Measurements from ENCODE around the gene GSTA3.
"Not testable (repeated sequence)": the region's sequence is repeated elsewhere in the genome, so short reads cannot be mapped to it uniquely, and the experiment has no call there.

Gene GSTA3

DNA sequence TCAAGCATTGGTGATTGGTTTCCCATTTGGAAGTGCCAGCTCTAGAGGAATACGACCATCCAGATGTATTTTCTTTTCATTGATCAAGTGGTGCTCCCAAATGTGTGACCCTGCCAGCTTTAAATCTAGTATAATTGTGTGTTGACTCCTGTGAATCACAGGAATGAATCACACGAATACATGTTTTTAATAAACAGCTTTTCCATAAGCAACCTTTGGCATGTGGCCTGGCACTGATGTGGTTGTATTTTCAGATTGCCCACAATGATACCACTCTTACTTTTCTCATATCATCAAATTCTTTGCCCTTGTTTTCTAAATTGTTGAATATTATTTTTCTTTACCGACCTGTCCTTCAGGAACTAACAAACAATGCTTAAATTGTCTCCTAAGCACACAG is 367 bp downstream of the GSTA3 start:
- DNase-seq: no peak

DNA sequence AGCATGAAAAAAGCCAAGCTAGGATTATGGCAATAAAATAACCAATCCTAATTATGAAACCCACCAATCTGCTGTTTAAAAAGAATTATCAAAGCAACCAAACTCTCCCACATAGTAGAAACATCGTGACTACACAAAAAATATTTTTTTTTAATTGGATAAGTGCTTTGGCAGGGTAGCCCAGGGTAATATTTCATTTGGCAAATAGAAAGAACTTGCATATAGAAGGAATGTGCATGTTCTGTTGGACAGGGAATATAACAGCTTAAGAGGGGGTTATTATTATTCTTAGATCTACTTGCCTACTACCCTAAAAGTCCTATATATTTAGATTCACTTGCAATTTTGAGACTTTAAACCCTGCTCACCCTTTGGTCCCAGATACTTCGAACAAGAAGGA is 972 bp downstream of the GSTA3 start:
- DNase-seq: no peak

DNA sequence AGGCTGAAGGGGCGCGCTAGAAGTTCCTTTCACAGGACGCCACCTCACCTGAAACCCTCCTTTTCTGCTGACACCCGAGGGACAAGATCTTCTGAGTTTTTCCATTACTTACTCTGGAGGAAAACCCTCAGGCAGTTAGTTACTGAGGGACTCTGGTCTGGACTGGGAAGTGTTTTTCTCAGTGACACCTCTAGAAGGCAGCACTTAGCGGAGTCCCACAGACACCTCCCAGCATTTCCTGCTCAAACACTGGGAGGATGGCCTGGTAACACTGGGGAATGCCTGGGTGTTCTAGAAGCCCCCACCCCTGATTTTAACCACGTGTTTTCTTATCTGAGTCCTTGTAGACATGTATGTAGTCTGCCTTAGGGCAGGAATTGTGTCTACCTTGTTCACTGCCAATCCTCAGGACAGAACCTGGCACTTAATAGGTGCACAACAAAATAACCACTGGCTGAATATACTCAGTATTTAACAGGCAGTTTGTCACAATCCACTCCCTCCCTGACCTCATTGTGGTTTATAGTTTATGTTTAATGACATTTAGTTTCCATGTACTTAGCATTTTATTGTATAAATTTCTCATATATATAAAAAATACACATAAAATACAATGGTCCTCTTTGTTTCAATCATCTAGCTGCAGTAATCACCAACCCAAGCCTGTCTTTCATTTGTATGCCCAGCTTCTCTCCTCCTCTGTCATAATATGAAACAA is 4.8 kb downstream of the GSTA3 start:
- DNase-seq: peak; percentile 17

DNA sequence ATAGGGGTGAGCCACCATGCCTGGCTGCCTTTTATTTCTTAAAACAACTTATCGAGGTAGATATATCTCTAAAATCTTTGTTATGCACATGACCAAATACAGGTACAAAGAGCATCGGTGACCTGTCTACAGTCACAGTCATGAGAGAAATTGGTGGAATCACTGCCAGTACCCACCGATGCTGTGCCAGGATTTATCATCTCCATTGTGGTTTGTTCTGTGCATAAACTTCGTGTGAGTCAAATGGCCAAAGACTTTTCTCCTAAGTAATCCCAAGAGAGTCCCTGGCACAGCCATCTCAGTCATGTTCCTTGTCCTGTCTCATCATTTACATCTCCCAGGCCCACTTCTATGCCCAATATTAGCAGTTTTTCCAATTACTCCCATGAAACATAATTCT is 9.0 kb downstream of the GSTA3 start:
- DNase-seq: no peak

DNA sequence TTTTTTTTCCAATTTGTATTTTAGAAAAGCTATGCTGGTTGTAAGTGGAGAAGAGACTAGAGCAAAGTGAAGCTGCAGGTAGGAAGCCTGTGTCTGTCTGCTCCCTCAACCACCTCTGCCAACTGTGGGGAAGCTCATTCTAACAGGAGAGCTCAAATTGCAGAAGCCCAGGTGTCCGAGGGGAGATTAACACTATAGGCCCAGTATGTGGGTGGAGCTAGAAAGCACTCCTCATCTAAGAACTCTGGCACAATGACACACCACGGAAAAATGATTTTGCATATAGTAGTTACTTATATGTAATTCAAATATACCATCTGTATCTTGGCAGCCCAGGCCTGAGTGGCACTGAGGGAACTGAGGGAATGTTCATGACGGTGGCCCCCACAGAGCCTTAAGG is 13.7 kb downstream of the GSTA3 start:
- DNase-seq: peak; percentile 74

DNA sequence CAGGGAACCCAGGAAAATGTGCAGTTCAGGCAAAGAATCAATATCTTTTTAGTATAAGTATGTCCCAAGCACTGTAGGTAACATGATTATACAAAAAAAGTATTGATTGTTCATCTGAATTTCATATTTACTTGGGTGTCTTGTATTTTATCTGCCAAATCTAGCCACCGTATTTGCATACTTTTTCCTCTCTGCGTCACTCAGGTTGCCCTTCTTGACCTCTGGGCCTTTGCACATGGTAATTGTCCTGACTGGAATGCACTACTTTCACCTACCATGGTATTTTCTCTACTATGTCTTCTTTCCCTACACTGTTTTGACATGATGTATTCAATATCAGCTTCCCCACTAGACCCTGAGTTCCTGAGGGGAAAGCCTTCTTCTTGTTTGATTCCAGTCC is 15.2 kb downstream of the GSTA3 start:
- no peak for DNase-seq

DNA sequence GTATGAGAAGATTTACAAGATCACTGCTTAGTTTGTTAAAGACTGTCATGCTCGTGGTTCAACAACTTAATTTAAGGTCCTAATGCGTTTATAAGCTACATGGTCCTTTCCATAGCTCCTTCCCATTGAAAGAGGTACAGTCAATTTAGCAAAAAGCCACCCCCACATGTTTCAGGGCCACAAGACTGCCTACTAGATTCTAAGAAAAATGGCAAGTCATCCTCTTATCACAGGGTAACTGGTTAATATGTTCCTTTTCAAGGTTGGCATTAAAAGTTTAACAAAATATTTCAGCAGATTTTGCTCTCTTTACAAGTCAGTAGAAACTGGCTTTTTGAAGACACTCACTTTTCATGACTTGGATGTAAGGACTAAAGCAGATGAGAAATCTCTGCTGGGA is 15.7 kb downstream of the GSTA3 start:
- no peak for DNase-seq

DNA sequence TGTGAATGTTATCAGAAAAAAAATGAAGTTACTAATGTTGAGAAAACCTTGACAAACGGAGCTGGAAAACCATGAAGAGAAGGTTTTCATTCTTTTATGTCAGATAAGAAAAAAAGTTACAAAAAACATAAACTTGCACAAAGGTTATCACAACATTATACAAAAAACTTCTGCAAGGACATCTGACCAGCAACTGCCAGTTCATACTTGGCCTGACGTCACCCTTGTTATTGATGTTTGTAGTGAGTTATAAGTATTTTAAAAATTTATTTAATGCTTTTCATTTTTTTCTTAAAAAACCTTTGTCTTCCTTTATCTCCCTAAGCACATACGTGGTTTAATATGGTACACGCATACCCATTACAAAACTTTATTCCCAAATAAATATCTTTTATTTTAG is 16.3 kb downstream of the GSTA3 start:
- DNase-seq: no peak

DNA sequence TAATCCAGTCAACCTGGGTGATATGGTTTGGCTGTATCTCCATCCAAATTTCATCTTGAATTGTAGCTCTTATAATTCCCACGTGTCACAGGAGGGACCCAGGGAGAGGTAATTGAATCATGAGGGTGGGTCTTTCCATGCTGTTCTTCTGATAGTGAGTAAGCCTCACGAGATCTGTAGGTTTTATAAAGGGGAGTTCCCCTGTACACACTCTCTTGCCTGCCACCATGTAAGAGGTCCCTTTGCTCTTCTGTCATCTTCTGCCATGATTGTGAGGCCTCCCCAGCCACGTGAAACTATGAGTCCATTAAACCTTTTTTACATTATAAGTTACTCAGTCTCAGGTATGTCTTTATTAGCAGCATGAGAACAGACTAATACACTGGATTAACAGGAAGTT is 19.5 kb downstream of the GSTA3 start:
- no peak for DNase-seq

DNA sequence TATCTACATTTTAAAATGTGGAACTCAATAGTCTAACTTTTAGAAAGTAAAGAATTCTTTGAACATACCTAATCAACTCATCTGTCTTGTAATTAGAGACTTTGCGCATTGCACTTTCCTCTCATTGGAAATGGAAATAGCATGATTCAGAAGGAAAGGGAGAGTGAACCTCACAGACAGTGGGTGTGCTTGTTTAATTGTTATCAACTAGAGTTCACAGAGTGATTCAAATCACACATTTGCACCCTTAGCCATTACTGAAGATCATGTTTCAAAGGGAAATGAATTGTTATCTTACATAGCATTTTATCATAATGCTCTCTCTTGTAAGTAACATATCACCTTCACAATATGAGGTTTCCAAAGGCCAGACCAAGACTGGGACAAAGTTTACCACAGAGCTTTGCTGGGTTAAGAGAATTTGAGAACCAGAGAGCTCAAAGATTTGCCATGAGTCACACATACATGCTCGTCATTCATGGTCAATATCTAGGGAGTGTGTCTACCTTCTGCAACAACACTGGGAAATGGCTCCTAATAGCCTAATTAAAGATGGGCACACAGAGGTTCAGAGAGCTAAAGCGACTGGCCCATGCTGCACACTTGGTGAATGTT is 21.5 kb downstream of the GSTA3 start:
- no peak for DNase-seq

DNA sequence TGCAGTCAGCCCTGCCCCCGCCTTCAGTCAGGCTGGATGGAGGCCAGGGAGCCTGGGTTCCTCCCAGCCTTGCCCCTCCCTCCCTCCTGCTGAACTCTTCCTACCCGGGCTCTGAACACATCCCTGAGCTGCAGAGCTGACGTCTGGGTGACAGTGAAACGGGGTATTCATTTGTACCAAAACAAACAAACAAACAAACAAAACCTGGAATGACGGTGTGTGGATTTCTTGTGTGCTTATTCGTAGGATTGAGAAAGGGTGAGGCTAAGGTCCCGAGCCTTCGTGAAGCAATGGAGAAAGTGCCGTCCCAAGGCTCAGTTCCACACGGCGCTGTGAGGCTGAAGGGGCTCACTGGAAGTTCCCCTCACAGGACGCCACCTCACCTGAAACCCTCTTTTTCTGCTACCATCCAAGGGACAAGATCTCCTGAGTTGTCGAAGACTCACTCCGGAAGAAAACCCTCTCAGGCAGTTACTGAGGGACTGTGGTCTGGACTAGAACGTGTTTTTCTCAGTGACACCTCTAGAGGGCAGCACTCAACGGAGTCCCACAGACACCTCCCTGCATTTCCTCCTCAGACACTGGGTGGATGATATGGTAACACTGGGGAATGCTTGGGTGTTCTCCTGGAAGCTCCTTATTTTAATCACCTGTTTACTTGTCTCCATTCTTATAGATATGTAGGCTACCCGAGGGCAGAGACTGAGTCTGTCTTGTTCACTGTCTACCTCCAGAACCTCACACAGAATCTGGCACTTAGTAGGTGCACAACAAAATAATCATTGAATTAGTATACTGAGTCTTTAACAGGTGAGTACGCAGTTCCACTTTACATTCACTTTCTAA is 27.3 kb downstream of the GSTA3 start:
- DNase-seq: peak; percentile 55

DNA sequence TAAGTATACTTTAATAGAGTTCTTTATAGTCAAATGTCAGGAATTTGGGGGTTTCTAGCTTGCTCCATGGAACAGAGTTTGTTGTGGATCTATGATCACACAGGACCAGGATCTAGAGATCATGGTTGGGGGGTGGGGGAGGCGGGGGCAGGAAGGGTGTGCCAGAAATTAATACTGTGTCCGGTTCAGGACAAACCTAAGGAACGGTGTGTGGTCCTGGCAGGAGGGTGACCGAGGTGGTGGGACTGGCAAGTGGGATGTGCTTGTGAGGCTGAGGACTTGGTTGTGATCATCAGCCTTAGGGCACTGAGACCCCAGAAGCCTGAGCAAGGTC is 27.9 kb downstream of the GSTA3 start:
- DNase-seq: no peak

DNA sequence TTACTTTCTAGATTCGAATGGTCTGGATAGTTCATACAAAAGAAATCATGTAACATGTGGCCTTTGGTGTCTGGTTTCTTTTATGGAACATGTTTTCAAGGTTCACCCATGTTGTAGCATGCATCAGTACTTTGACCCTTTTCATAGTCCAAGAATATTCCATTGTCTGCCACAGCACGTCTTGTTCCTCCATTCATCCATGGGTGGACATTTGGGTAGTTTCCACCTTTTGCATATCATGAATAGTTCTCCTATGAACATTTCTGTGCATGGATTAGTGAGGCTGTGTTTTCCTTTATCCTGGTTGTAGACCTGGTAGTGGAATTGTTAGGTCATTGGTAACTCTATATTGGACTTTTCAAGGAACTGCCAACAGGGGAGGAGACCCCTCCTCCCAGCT is 31.7 kb downstream of the GSTA3 start:
- DNase-seq: no peak

DNA sequence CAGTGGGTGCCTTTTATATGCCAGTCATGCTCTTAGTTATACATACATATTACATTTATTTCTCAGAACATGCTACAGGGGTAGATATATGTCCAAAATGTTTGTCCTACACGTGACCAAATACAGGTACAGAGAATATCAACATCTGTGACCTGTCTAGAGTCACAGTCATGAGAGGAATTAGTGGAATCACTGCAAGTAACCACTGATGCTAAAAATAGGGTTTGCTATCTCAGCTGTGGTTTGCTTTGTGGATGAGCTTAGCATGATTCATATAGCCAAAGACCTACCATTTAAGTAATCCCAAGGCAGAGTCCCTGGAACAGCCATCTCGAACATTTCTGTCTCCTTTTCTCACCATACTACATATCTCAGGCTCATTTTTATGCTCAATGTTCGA is 32.3 kb downstream of the GSTA3 start:
- DNase-seq: no peak

DNA sequence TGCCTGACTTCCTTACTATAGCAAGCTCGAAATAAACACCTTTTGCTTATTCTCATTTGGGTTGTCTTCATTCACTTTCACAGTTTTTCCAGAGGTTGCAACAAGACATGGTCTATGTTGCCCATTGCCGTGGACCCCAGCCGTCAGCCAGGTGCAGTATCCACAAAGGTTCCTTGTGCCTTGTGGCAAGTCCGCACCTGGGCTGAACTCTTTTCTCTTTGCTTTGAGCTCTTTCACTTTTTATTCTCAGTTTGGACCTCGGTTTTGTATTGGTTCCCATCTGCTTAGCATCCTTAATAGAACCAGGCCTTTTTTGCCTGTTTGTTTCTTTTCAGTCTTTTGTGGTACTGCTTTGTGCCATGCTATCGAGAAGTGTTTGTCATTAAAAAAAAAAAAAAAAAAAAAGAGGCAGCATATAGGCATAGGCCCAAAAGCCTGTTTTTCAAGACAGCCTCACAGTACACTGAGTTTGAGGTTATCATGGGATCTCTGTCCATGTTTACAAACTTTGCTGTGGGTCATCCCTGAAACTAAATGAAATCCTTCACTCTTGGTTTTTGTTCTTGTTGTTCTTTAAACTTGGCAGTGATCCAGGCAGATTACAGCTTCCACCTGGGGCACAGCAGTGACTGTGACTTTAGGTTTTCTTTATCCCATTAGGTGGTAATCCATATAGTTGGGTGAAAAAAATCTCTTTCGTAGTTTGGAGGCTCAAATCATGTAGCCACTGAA is 33.3 kb downstream of the GSTA3 start:
- DNase-seq: no peak

DNA sequence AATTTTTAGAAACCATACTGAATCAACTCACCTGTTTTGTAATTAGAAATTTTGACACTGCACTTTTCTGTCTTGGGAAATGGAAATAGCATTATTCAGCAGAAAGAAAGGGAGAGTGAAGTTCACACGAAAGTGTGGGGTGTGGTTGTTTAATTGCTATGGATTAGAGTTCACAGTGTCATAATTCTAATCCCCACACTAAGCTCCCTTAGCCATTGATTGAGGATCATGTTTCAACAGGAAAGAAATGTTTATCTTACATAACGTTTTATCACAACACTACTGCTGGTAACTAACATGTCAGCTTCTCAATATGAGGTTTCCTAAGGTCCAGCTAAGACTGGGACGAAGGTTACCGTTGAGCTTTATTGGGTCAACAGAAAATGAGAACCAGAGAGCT is 37.5 kb downstream of the GSTA3 start:
- no peak for DNase-seq

DNA sequence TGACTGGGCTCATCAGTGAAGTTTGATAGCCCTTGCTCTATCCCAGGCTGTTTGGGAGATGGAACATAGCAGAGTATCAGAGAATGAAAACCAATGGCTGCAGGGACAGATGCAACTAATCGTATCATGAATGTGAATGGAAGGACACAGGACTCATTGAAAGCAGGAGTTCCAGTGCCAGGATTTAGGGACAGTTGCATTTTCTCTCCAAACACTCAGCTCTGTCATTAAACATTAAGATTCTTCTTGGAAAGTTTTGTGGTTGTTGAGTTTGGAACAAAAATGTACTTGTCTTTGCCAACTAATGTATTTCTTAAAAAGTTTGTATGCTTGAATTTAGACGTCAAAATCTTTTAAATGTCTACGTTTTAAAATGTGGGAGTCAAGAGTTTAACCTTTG is 37.9 kb downstream of the GSTA3 start:
- no peak for DNase-seq

DNA sequence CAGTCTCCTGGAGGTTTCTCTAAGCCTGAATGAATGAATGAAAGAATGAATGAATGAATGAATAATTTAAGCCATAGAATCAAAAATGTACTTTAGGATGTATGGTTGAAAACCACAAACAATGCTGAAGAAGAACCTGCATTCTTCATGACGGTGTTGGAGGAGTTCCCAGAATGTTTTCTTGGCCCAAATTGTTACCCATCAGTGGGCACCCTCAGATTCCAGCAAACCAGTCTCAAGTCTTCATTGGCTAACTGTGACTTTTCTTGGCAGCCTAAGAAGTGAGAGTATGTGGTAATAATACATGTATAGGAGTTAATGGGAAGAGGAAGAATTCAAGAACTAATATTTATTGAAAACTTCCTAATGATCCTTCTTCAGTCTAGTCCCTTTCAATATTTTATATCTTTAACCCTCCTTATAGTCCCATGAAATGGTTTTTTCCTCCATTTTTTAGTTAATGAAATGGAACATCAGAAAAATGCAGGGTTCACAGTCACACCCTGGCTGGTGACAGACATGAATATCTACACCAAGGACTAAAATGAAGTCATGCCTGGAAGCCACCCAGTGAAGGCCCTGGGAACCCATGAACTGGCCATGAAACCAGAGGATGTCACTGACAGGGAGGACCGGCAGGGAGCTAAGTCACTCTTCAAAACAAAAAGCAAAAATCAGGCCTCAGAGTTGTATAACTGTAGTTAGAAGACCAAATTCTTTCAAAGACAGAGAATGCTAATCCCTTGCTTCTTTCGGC is 39.0 kb downstream of the GSTA3 start:
- not testable (repeated sequence) for DNase-seq

DNA sequence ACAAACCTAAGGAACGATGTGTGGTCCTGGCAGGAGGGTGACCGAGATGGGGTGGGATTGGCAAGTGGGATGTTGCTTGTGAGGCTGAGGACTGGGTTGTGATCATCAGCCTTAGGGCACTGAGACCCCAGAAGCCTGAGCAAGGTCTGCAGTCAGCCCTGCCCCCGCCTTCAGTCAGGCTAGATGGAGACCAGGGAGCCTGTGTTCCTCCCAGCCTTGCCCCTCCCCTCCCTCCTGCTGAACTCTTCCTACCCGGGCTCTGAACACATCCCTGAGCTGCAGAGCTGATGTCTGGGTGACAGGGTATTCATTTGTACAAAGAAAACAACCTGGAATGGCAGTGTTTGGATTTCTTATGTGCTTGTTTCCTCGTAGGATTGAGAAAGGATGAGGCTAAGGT is 40.6 kb downstream of the GSTA3 start:
- DNase-seq: not testable (repeated sequence)

DNA sequence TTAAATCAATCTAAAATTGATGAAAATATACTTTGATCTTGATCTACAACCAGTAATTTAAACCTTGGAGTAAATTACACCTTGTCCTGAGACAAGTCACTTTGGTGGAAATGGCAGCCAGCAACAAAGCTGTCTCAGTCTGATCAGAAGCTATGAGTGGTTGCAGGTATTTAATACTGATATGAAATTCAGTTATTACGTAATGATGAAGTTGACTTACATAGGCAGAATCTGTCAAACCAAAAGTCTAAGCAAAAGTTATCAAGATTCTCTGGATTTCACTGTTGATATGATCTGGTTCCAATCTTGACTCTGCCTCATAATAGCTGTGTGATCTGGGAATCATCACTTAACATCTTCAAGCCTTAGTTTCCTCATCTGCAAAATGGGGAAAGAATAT is 41.3 kb downstream of the GSTA3 start:
- DNase-seq: no peak

DNA sequence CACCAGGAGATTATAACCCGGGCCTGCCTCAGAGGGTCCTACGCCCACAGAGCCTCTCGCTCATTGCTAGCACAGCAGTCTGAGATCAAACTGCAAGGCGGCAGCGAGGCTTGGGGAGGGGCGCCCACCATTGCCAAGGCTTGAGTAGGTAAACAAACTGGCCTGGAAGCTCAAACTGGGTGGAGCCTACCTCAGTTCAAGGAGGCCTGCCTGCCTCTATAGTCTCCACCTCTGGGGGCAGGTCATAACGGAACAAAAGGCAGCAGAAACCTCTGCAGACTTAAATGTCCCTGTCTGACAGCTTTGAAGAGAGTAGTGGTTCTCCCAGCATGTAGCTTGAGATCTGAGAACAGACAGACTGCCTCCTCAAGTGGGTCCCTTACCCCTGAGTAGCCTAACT is 48.3 kb downstream of the GSTA3 start:
- not testable (repeated sequence) for DNase-seq

DNA sequence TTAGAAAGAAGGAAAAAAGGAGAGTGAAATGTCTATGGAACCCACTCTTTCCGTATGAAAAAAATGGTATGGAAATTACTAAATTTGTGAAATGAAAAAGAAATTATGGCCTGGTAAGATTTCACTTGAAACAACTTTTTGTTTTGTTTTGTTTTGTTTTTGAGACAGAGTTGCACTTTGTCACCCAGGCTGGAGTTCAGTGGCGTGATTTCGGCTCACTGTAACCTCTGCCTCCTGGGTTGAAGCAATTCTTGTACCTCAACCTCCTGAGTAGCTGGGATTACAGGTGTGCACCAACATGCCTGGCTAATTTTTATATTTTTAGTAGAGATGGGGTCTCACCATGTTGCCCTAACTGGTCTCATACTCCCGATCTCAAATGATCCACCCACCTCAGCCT is 51.1 kb downstream of the GSTA3 start:
- no peak for DNase-seq

DNA sequence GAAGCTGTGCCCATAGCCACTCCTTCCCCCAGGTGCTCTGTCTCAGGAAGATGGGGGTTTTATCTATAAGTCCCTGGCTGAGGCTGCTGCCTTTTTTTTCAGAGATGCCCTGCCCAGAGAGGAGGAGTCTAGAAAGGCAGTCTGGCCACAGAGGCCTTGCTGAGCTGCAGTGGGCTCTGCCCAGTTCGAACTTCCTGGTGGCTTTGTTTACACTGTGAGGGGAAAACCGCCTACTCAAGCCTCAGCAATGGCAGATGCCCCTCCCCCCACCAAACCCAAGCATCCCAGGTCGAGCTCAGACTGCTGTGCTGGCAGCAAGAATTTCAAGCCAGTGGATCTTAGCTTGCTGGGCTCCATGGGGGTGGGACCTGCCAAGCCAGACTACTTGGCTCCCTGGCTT is 53.4 kb downstream of the GSTA3 start:
- DNase-seq: peak; percentile 11
